Skeletal muscle tissue (tissue), 4 donors: ENCODE results near the gene TLE3. TPM values are rescaled to one million over a fixed set of nuclear protein-coding genes. Genes with fewer than 3 reads are reported as not detected.

Experiments
- H3K27ac ChIP-seq: one replicate; pipeline ENCODE4 v1.7.0; 2013; ENCODE audit warnings: mild to moderate bottlenecking, low read depth, low read length, inconsistent platforms
- H3K27me3 ChIP-seq, 3 donors: one replicate each; pipeline ENCODE4 v1.7.0; 2013; ENCODE audit warnings: low read length in 3 of 3; ENCODE audit not compliant: control insufficient read depth in 3 of 3, insufficient read depth in 3 of 3
- H3K36me3 ChIP-seq, 3 donors: one replicate each; pipeline ENCODE4 v1.7.0; 2013; ENCODE audit warnings: low read length in 3 of 3; ENCODE audit not compliant: control insufficient read depth in 3 of 3, insufficient read depth in 3 of 3
- H3K4me1 ChIP-seq, 3 donors: one replicate each; pipeline ENCODE4 v1.7.0; 2013; ENCODE audit warnings: low read length in 3 of 3, mild to moderate bottlenecking in 3 of 3; ENCODE audit not compliant: control insufficient read depth in 3 of 3, insufficient read depth in 3 of 3
- H3K4me3 ChIP-seq, 3 donors: one replicate each; pipeline ENCODE4 v1.7.0; 2013; ENCODE audit warnings: low read length in 3 of 3
- H3K9ac ChIP-seq, 3 donors: one replicate each; pipeline ENCODE4 v1.7.0; 2013; ENCODE audit warnings: low read length in 3 of 3, mild to moderate bottlenecking in 3 of 3, moderate library complexity in 2 of 3, low read depth in 1 of 3
- H3K9me3 ChIP-seq, 3 donors: one replicate each; pipeline ENCODE4 v1.7.0; 2013; ENCODE audit warnings: low read length in 3 of 3; ENCODE audit not compliant: control insufficient read depth in 3 of 3
- total RNA-seq: library from RNA; depleted of rRNA; stranded (reverse); fragments of >200 nt; gene quantifications from one replicate; pipeline ENCODE4 v1.2.3, GENCODE V29; 2014
- donor health status: Osteomylitis.

Gene TLE3
- total RNA-seq = 13.6 TPM

DNA sequence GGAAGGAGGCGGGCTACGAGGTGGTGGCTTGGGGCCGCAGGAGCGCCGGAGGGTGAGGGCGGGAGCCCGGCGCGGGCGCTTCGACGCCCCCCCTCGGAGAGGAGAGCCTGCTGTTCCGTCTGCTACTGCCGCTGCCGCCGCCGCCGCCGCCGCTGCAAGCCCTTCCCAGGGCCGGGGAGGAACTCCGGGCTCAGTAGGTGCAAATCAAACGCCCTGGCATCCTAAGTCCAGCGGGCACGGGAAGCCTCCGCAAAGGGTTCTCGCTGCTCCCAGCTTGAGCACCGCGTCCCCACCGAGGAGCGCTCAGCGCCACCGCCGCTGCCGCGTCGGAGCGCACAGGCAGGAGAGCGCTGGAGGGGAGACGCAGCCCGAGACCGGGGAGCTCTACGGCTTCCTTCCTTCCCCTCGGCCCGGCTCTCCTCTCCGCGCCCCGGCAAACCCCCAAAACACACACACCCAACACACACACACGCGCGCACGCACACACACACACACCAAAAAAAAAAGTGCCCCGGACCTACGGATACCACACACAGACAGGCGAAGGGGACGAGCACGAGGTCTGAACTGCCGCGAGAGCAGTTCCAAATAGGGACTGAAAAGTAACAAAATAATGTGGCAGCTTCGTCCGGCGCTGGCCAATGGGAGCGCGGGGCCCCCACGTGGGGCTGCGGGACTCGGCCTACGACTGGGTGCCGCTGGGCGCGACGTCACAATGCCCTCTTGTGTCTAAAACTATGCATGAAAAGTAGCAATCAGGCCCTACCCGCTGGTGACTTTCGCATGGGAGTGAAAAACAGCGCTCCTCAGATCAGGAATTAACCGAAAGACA lies at the start of gene TLE3:
TSS of gene TLE3 (minus strand) at position 597 of the 832 bp plus-strand sequence. CDS start 1,119 bp downstream, outside the sequence.
- no peaks in the 10 kb centered on the region for H3K27me3 ChIP-seq

DNA sequence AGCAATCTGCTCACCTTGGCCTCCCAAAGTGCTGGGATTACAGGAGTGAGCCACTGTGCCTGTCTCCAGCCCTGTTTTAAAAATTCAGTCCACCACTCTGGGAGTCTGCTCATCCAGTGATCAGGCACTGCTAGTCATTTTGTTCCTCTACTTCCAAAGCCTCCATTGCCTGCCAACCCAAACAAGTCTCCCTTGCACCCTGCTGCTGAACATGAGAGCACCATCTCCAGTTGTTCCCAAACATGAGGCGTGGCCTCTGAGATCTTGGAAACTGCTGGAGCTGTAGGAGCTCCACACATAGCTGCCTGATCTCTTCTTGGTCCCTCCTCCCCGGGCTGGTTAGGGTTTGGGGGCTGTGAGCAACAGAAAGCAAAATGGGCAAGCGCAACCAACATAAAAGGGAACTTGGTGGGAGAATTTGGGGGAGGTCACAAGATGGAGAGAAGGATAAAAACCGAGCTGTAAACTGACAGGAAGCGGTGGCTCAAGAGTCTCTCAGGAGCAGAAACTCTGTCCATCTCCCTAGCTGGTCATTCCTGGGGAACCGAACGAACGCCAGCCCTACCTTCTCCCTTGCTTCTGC lies 49.6 kb upstream of the TLE3 start:
- Histone ChIP-seq H3K27ac (no peak overlapping the region), H3K9ac (no peak overlapping the region), H3K4me3 (no peak overlapping the region), H3K9me3 (no peaks in the 10 kb centered on the region), H3K27me3 (no peaks in the 10 kb centered on the region), H3K4me1 (peaks cover 3 to 7% (median 6%) of the 10 kb centered on the region in 3 donors), H3K36me3 (no peaks in the 10 kb centered on the region)

More for the DNA sequence above, at the start of gene TLE3:
- H3K36me3 ChIP-seq = no peaks in the 10 kb centered on the region
- H3K4me1 ChIP-seq = peaks cover 44 to 55% (median 50%) of the 10 kb centered on the region in 3 donors
- peak within 1 kb of the TSS; percentile 74 to 92 (median 90) for H3K9ac ChIP-seq
- peak within 1 kb of the TSS; percentile 91 for H3K27ac ChIP-seq
- peak within 1 kb of the TSS; percentile 75 to 91 (median 80) for H3K4me3 ChIP-seq
- H3K9me3 ChIP-seq = no peaks in the 10 kb centered on the region

DNA sequence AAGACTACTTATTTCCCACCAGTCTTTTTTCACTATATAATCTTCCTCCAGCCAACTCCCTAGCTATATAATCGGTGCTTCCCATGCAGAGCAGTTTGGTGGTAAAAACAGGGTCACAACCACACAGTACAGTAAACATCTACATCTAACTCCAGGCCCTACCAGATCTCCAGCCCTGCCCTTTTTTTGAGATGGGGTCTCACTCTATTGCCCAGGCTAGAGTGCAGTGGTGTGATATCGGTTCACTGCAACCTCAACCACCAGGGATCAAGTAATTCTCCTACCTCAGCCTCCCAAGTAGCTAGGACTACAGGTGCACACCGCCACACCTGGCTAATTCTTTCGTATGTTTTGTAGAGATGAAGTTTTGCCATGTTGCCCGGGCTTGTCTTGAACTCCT lies 49.1 kb upstream of the TLE3 start:
- no peak overlapping the region for H3K9ac ChIP-seq
- H3K36me3 ChIP-seq = no peaks in the 10 kb centered on the region
- no peak overlapping the region for H3K4me3 ChIP-seq
- no peaks in the 10 kb centered on the region for H3K9me3 ChIP-seq
- peaks cover under 1 to 5% (median 4%) of the 10 kb centered on the region in 3 donors for H3K4me1 ChIP-seq
- no peak overlapping the region for H3K27ac ChIP-seq
- no peaks in the 10 kb centered on the region for H3K27me3 ChIP-seq

DNA sequence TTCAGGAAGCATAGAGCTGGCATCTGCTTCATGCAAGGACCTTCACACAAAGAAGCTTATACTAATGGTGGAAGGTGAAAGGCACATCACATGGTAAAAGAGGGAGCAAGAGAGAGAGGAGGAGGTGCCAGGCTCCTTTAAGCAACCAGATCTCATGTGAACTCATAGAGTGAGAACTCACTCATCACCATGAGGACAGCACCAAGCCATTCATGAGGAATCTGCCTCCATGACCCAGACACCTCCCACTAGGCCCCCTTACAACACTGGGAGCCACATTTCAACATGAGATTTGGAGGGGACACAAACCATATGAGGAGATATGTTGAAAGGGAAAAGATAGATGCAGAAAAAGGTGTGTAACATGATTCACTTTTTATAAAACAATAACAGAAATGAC lies 48.4 kb upstream of the TLE3 start:
- Histone ChIP-seq H3K36me3 (no peaks in the 10 kb centered on the region), H3K4me3 (no peak overlapping the region), H3K9ac (no peak overlapping the region), H3K27ac (no peak overlapping the region), H3K4me1 (peaks cover 6 to 9% (median 8%) of the 10 kb centered on the region in 3 donors), H3K27me3 (no peaks in the 10 kb centered on the region), H3K9me3 (no peaks in the 10 kb centered on the region)

DNA sequence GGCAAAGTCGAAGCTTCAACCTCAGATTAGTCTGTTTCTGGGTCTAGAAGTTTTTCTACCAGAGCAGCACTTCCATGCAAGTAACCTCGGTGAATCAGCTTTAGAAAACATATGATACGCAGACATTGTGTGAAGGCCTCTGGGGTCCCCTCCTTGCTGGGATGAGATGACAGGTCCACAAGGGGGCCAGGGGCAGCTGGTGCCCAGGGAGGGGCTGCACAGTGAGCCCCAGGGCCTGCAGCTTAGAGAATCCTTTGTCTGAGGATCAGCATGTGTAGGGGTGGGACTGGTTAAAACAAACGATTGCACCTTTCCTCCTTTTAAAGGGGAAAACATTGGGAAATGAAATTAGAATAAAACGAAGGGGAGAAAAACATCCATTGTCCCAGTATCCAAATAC lies 47.5 kb upstream of the TLE3 start:
- Histone ChIP-seq H3K9me3 (no peaks in the 10 kb centered on the region), H3K4me1 (peaks cover 11 to 17% (median 13%) of the 10 kb centered on the region in 3 donors)

DNA sequence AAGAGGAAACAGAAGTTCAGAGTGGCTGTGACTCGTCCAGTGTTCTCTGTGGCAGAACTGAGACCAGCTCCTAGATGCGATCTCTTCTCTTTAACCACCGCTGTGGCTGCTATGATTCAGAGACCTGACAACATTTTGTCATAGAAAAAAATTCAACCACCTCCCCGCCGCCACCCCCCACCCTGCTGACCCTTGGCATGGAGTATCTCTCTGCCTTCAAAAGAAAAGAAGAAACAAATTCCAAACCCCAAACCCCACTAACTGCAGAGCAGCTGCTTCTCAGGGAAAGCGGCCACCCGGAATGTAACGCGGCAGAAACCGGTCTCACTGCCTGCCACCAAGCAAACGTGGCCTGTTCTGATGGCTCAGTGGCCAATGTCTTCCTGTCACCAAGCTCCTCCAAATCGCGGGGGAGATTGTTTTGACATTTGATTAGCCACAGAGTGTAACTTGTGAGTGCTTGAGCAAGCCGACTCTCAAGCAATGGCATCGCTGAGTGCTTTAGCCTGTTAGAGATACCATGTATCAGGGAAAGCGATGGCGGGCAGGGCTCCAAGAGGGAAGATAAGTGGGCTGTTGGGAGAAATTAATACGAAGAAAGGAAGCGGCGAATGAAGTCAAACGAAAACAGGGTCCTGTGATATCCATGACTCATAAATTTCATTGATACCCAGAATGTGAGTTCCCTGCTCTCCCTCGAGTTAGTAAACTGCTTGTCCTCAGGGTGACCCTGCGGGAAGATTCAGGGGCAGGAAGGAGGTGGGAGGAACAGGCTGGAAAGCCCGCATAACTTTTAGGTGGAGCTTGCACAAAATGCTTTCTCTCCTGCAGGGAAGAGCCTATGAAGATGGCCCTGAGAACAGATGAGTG lies 44.8 kb upstream of the TLE3 start:
- H3K9ac ChIP-seq = no peak overlapping the region
- H3K27me3 ChIP-seq = peaks cover 0 to 5% (median 0%) of the 10 kb centered on the region in 3 donors
- no peaks in the 10 kb centered on the region for H3K36me3 ChIP-seq
- no peak overlapping the region for H3K27ac ChIP-seq
- peaks cover 11 to 18% (median 13%) of the 10 kb centered on the region in 3 donors for H3K4me1 ChIP-seq
- H3K9me3 ChIP-seq = no peaks in the 10 kb centered on the region
- H3K4me3 ChIP-seq = no peak overlapping the region

More for the DNA sequence above, 47.5 kb upstream of the TLE3 start:
- Histone ChIP-seq H3K27ac (no peak overlapping the region), H3K4me3 (no peak overlapping the region), H3K36me3 (no peaks in the 10 kb centered on the region), H3K9ac (no peak overlapping the region), H3K27me3 (no peaks in the 10 kb centered on the region)

DNA sequence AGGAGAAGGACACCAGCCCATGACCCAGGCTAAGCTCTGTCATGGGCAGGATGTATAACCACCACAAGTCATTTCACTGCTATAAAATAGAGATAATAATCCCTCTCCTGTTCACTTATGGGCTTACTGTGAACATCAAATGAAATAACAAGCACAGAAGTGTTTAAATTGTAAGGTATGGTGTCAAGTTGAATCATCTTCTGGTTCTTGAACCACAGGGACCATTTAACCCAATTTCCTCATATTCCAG lies 44.3 kb upstream of the TLE3 start:
- Histone ChIP-seq H3K4me3 (no peak overlapping the region), H3K36me3 (no peaks in the 10 kb centered on the region), H3K4me1 (peaks cover 11 to 18% (median 13%) of the 10 kb centered on the region in 3 donors), H3K9me3 (no peaks in the 10 kb centered on the region), H3K9ac (no peak overlapping the region), H3K27ac (no peak overlapping the region), H3K27me3 (peaks cover 0 to 5% (median 0%) of the 10 kb centered on the region in 3 donors)

DNA sequence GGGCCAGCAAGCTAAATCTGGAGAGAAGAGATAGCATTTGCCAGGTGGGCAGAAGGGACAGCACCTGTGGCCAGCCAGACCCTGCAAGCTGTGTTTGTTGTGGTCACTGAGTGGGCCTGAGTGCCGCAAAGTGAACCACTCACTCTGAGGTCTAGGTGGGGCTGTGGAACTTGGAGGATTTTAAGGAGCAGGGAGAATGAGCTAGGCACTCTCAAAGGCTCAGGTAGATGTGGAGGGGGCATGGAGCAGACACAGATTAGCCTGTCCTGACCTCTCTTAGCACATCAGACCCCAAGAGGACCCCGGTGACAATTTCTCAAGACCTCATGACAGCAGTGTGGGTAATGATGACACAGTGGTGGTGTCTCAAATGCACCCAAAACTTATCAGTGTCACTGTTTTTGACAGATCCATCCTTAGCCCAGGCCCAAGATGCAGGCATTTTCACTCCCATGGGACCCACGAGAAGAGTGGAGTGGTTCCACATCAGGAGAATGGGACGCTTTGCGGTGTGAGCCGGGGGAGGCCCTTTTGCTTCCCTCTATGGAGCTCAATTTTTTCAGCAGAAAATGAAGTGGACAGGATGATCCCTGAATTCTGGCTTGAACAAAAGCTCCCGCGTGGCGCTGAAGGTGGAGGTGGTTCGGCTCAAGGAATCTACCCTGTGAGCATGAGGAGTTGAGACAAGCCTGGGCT lies 43.8 kb upstream of the TLE3 start:
- Histone ChIP-seq H3K36me3 (no peaks in the 10 kb centered on the region), H3K27ac (no peak overlapping the region), H3K27me3 (peaks cover 0 to 5% (median 0%) of the 10 kb centered on the region in 3 donors), H3K4me1 (peaks cover 11 to 18% (median 13%) of the 10 kb centered on the region in 3 donors), H3K9me3 (no peaks in the 10 kb centered on the region), H3K9ac (peak overlapping the region in 1 of 3 donors; percentile 60), H3K4me3 (peak overlapping the region in 2 of 3 donors; percentile 15 to 36)

DNA sequence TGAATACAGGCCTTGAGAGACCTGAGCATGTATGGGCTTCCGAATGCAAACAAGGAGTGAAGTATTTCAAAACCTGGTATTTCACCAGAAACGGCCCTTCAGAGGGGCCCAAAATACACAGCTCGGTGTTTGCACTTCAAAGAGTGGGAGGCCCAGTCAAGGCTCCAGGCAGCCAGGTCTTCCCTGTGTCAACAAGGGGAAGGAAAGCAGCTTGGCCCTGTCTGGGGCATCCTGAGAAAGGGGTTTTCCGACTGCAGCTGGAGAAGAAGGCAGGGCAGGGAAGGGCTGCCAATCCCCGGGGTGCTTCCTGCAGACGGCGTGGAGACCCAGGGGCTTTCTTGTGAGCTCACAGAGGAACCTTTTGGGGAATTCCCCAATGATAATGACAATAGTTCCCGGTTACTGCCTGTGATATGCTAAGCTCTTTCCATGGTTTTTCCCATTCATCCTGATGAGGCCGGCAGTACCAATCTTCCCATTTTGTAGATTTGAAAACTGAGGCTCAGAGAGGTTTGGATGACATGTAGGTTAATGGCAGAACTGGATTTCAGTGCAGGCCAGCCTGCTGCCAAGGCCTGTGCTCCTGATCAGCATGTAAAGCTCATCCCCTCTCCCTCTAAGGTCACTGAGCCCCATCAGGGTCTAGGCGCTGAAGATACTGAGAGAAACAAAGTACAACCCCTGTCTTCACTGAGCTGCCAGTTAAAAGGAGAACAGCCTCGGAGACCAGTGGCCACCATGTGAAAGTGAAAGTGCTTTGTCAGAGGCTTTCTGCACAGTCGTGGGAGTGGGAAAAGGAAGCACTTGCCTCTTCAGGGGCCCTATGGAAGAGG lies 43.0 kb upstream of the TLE3 start:
- peak overlapping the region in 2 of 3 donors; percentile 15 to 36 for H3K4me3 ChIP-seq
- no peaks in the 10 kb centered on the region for H3K36me3 ChIP-seq
- no peaks in the 10 kb centered on the region for H3K9me3 ChIP-seq
- H3K27ac ChIP-seq = no peak overlapping the region
- peaks cover 0 to 5% (median 0%) of the 10 kb centered on the region in 3 donors for H3K27me3 ChIP-seq
- peak overlapping the region in 1 of 3 donors; percentile 60 for H3K9ac ChIP-seq
- peaks cover 11 to 18% (median 13%) of the 10 kb centered on the region in 3 donors for H3K4me1 ChIP-seq
